NK-92 (cell line): Measurements from ENCODE around the gene HDLBP.
A peak's percentile ranks its signal among the peaks of the same experiment; 100 is the strongest.

Source experiments
- DNase-seq: peaks from one replicate; lab custom pipeline; 2025; ENCODE audit not compliant: unreplicated experiment; lab: John Stamatoyannopoulos, UW

The HDLBP gene

GRCh38 chr2:241315093-241315878 lies at the start of gene HDLBP:
Gene HDLBP (minus strand): TSS chr2:241315672. CDS start chr2:241266869, 48,803 bp downstream.
- DNase-seq, result peak; percentile 98

GRCh38 chr2:241364781-241365180 lies 49.3 kb upstream of the HDLBP start:
- DNase-seq, result no peak

- DNase-seq, result no peak
Observed at GRCh38 chr2:241363426-241363825, 48.0 kb upstream of the HDLBP start.

- DNase-seq, result no peak
Observed at GRCh38 chr2:241359481-241360045, 44.1 kb upstream of the HDLBP start.

- DNase-seq, result no peak
Observed at GRCh38 chr2:241358470-241358869, 43.0 kb upstream of the HDLBP start.

- no peak for DNase-seq
Observed at GRCh38 chr2:241357531-241357930, 42.1 kb upstream of the HDLBP start.

- no peak for DNase-seq
Observed at GRCh38 chr2:241356871-241357260, 41.4 kb upstream of the HDLBP start.

- peak; percentile 88 for DNase-seq
Observed at GRCh38 chr2:241355983-241356870, 40.8 kb upstream of the HDLBP start, which contains the start of gene FARP2. Gene FARP2 (plus strand): TSS chr2:241356285. CDS start chr2:241373108, 16,823 bp downstream.

GRCh38 chr2:241354668-241355658 lies 39.5 kb upstream of the HDLBP start:
- DNase-seq, result no peak

- DNase-seq, result no peak
Observed at GRCh38 chr2:241352227-241352626, 36.8 kb upstream of the HDLBP start.

- no peak for DNase-seq
Observed at GRCh38 chr2:241351640-241352031, 36.2 kb upstream of the HDLBP start.

GRCh38 chr2:241350878-241351639 lies 35.6 kb upstream of the HDLBP start:
- DNase-seq, result no peak

- DNase-seq, result no peak
Observed at GRCh38 chr2:241350530-241350877, 35.0 kb upstream of the HDLBP start.

GRCh38 chr2:241349941-241350340 lies 34.5 kb upstream of the HDLBP start:
- no peak for DNase-seq

- no peak for DNase-seq
Observed at GRCh38 chr2:241344925-241345651, 29.6 kb upstream of the HDLBP start.

GRCh38 chr2:241340631-241341163 lies 25.2 kb upstream of the HDLBP start:
- no peak for DNase-seq

- no peak for DNase-seq
Observed at GRCh38 chr2:241339839-241340630, 24.6 kb upstream of the HDLBP start.

- DNase-seq, result no peak
Observed at GRCh38 chr2:241334813-241335212, 19.3 kb upstream of the HDLBP start.
